Kidney tubule cell (primary cell): ENCODE results near the gene GNG7.
"Not testable (repeated sequence)": the region's sequence is repeated elsewhere in the genome, so short reads cannot be mapped to it uniquely, and the experiment has no call there.

Experiments used
- DNase-seq: peaks from one replicate; pipeline ENCODE4 v3.0.0-alpha.2; 2018; ENCODE audit warnings: low spot score

GNG7 gene

DNA sequence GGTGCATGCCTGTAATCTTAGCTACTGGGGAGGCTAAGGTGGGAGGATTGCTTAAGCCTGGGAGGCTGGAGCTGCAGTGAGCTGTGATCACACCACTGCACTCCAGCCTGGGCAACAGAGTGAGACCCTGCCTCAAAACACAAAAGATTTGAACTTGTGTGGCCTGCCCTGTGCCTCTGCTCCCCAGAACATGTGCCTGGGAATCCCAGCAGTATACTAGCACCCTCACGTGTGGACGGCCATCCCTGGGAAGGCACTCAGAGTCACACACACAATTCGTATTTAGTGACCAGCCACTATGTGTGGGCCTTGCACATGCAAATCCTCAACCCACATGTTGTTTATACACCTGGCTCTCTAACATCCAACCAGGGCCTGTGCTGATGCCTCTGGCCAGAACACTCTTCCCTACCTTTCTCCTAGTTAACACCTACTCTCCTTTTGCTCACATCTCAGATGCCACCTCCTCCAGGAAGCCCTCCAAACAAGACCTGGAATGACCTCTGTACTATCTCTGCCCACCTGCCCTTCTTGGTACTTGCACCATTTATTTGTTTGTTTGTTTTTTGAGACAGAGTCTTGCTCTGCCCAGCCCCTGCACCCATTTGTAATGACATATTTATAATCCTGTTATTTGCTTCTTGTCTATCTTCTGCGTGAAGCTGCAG is 218.9 kb downstream of the GNG7 start:
- DNase-seq, result no peak

DNA sequence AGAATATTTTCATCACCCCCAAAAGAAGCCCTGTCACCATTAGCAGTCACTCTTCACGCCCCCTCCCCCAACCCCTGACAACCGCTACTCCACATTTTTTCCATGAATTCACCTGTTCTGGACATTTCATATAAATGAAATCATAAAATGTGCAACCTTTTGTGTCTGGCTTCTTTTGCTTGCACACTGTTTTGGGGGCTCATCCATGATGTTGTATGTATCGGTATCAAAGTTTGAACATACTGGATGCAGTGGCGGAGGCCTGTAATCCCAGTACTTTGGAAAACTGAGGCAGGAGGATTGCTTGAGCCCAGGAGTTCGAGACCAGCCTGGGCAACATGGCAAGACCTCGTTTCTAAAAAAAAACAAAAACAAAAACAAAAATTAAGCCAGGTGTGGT is 219.4 kb downstream of the GNG7 start:
- no peak for DNase-seq

DNA sequence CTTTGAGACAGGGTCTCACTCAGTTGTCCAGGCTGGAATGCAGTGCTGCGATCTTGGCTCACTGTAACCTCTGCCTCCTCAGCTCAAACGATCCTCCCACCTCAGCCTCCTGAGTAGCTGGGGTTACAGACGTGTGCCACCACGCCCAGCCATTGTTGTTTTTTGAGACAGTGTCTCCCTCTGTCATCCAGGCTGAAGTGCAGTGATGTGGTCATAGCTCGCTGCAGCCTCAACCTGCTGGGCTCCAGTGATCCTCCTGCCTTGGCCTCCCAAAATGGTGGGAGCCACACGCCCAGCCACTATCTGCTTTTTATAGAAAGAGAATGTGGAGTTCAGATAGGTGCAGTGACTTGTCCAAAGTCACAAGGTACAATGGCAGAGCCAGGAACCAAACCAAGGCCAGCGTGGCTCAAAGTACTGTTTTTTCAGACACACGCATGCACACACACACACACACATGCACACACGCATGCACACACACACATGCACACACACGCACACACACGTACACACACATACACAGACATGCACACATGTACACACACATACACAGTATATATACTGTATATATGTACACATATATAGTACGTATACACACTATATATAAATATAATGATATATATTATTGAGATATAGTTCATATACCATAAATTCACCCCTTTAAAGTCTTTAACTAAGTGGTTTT is 220.0 kb downstream of the GNG7 start:
- no peak for DNase-seq

DNA sequence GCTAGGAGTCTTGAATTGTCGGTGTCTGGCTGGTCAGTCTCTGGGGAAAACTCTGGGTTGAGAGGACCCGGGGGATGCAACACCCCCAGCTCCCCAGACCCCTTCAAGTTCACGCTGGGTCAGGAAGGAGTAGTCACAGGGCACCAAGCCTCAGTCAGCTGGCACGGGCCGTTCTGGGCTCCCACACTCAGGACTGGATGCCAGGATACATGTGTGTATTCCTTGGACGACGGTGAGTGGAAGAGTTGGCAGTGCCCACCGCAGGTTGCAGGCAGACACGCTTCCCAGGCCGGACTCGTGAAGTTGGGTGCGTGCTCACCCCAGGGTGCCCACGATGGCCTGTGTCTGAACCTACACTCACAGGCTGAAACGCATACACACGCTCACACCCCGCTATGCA is 221.0 kb downstream of the GNG7 start:
- DNase-seq, result no peak

DNA sequence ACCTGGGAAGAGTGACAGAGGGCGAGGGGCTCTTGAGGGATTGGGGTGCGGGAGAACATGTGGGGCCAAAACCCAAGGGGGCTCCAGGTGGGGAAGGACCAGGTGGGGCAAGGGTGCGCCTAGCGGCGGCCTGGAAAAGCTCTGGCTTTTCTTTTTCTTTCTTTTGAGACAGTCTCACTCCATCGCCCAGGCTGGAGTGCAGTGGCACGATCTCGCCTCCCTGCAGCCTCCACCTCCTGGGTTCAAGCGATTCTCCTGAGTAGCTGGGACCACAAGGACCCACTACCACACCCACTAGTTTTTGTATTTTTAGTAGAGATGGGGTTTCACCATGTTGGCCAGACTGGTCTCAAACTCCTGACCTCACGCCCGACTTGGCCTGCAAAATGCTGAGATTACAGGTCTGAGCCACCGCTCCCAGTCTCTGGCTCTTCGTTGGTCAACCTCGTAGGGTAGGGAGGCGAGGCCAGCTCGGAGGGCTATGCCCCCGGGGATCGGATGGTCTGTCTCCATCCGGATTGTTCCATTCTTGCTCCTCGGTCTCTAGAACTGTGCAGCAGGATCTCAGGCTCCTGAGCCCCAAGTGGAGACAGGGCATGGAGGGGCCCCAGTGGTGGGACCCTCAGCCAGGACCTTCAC is 222.8 kb downstream of the GNG7 start:
- no peak for DNase-seq

DNA sequence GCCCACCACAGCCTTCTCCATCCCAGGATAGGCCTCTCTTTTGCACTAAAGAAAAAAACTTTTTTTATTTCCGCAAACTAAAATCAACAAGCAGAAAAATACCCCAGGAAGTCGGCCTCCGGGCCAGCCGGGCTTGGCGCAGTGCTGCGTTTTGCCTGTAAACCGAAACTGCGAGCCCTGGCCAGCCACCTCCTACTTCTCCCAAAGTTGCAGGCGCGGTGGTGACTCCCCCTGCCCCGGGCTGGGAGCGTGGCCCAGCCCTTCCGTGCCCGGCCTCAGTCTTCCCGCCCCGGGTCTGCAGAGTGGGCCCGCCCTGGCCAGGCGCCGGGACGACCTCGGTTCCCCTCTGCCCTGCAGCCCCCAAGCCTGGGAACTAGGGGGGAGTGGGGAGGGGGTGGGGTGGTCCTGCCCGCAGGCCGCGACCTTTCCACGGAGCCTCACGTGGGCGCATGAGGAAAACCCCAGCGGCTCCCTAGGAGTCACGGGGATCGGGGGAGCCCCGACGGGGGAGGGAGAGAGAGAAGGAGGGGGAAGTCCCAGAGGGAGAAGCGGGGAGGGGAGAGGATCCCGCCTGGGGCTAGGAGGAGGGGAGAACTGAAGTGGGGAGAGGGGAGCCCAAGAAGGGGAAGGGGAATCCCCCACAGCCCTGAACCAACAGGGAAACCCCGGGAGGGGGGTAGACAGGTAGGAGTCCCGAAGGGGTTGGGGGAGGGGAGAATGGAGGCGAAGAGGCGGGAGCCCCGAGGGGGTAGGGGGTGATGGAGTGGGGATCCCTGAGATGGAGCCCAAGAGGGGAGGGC is 223.5 kb downstream of the GNG7 start:
- peak; percentile 81 for DNase-seq

DNA sequence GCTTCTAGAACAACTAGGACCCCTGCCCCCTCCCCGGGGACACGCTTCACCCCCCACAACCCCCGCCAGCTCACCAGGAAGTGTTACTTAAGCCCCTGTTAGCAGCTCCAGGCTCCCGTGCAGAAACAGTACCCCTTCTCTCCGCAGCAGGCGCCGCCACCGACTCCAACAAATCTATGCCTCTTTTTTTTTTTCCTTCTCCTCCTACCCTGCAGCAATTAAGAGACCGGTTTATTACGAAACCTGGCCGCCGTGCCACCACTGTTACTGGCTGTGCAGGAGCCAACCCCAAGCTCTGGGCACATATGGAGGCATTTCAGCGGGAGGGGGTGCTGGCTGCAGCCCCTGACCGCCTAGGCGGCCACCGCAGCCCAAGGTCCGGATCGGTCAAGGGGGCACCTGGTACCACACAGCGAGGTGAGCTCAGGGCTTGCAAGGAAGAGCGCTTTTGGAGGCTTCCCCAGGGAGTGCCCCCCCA is 224.2 kb downstream of the GNG7 start:
- peak; percentile 73 for DNase-seq

DNA sequence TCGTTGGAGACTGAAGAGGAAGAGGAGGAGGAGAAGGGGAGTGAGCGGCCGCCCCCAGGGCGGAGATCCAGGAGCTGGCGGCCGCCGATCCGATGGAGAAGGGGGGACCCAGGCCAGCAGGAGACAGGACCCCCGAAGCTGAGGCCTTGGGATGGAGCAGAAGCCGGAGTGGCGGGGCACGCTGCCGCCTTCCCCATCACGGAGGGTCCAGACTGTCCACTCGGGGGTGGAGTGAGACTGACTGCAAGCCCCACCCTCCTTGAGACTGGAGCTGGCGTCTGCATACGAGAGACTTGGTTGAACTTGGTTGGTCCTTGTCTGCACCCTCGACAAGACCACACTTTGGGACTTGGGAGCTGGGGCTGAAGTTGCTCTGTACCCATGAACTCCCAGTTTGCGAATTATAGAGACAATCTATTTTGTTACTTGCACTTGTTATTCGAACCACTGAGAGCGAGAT is 224.7 kb downstream of the GNG7 start:
- DNase-seq, result peak; percentile 55

DNA sequence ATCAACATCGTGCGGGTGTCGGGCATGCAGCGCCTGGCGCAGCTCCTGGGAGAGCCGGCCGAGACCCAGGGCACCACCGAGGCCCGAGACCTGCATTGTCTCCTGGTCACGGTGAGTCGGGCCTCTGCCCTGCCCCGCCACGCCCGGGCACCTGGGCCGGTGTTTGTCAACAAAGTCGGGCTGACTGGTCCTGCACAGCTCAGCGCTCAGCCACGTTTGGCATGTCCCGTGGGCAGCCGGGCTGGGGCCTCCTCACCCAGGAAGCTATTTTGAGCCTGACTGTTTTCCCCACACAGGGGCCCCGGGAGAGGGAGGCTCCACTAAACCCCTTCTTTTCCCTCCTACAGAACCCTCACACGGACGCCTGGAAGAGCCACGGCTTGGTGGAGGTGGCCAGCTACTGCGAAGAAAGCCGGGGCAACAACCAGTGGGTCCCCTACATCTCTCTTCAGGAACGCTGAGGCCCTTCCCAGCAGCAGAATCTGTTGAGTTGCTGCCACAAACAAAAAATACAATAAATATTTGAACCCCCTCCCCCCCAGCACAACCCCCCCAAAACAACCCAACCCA is 225.3 kb downstream of the GNG7 start:
- peak; percentile 86 for DNase-seq

DNA sequence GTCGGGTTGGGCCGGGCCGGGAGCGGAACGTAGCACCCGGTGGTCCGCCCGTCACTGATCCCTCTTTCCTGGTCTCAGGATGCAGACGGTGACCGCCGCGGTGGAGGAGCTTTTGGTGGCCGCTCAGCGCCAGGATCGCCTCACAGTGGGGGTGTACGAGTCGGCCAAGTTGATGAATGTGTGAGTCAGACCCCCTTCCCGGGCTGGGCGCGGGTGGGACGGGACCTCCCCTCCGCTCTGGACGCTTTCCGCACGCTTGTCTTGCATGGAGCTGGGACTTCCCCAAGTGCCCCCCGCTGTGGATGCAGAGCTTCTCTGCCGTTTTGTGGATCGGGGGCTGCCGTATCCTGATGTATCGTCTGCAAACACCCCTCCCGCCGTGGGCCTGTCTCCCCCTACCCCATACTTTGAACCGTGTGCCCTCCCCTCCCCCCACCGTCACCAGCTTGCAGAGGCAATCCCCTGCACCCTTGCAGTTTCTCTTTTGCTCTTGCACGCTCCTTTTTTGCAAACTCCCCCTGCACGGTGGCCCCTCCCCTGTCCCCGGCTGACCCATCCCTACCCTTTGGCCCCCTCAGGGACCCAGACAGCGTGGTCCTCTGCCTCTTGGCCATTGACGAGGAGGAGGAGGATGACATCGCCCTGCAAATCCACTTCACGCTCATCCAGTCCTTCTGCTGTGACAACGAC is 225.9 kb downstream of the GNG7 start:
- peak; percentile 81 for DNase-seq

DNA sequence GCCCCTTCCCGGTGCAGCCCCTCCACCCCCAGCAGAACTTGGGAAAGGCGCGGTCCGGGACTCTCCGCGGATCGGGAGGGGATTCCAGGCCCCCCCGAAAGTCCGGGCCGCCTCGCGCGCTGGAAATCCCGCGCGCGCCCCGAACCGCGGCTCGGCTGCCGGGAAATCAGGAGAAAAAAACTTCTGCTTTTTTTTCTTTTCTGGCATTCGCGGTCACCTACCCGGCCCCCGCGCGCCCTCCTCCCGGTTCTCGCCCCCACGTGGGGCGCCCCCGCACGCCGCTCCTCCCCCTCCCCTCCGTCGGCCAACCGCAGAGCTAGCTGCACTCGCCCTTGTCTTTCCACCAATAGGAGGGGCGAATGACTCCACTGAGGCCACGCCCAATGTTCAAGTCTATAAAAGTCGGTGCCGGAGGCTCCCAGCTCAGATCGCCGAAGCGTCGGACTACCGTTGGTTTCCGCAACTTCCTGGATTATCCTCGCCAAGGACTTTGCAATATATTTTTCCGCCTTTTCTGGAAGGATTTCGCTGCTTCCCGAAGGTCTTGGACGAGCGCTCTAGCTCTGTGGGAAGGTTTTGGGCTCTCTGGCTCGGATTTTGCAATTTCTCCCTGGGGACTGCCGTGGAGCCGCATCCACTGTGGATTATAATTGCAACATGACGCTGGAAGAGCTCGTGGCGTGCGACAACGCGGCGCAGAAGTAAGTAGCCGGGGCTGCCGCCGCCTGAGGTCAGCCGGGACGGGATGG is 226.6 kb downstream of the GNG7 start, which contains the start of gene GADD45B:
Gene GADD45B (plus strand): TSS at position 426 of the 749 bp plus-strand sequence. CDS start 232 bp downstream, at position 658.
- DNase-seq, result peak; percentile 98

DNA sequence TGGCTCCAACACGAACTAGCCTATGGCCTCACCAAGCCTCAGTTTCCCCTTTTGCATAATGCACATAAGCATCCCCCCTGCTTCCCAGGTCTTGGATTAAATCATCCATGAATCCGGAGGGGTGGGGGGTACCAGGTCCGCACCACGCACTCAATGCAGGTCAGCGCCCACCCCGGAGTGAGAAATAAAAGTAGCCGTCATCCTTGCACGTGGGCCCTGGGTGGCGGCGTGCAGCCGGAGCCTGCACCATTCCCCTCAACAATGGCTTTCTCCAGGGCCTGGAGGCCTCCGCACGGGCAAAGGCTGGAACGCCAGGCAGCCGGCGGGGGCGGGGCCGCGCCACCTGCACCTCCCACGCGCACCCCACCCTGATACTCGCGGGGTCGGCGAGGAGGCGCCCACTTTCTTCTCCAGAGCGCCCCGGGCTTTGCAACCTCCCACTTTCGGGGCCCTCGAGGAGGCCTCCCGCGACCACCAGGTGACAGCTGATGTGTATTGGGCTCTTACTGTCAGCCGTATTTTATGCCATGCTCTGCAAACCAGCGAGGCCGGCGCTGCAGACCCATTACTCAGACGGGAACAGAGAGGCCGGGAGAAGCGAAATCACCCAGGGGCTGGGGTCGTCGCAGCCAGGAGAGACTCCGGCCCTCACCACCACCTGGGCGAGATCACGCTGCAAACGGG is 227.3 kb downstream of the GNG7 start:
- peak; percentile 75 for DNase-seq

DNA sequence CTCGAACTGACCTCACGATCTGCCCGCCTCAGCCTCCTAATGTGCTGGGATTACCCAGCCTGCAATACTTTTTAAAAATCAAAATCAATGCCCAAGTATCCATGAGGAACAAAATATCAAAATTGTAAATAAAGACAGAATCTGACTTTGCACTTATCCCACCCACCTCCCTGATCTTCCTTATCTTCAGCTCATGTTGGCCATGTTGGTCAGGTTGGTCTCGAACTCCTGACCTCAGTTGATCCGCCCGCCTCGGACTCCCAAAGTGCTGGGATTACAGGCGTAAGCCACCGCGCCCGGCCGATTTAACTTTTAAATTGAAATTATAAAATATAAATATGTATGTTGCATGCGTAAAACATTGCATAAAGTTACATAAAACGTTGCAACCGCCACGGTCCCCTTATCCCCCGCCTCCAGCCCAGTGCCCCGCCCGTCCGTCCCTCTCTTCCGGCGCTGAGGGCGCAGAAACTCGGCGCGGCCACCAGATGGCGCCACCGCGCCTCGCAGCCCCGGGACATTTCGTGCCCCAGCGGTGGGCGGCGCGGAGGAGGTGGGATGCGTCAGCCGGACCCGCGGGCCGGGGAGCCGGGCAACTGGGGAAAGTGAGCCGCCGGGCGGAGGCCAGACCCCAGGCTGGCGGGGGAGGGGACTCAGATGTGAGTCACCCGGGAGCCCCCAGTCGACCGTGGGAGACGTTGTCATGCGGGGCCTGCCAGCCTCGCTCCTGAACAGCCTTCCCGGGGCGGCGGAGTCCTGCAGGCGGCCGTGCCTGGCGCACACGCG is 228.1 kb downstream of the GNG7 start:
- DNase-seq, result peak; percentile 91

DNA sequence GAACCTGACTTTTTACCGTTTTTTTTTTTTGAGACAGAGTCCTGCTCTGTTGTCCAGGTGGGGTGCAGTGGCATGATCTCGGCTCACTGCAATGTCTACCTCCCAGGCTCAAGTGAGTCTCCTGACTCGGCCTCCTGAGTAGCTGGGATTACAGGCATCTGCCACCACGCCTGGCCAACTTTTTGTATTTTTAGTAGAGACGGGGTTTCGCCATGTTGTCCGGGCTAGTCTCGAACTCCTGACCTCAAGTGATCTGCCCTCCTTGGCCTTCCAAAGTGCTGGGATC is 232.6 kb downstream of the GNG7 start:
- peak; percentile 38 for DNase-seq

DNA sequence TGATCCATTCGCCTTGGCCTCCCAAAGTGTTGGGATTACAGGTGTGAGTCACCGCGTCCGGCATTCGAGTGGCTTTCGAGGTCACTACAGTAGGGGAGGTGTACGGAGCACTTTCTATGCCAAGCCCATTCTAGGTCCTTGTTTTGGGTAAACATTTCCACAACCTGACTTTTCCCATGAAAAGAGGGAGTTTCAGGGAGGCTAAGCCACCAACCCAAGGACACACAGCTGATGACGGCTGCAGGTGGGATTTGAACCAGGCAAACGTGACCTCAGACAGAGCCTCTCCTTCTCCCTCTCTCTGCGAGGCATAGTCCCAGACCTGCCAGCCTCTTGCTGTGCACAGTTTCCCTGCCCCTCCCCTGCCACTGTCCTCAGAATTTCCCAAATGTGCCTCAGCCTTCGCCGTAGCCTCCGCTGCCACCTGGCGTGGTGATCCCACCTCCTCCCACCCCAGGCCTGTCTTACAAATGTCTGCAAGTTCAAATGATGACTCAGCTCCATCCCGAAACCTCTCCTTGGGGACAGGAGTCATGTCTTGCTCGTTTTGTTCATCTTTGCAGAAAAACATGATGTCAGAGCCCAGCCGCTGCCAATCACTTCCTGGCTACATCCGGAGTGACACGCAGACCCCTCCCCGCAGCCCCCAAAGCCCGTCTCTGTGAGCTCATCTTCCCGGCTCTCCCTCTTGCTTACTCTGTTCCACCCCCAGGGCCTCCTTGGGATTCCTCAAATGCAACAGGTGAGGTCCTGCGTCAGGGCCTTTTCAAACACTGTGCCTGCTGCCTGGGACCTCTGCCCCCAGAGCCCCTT is 233.2 kb downstream of the GNG7 start:
- peak; percentile 86 for DNase-seq

DNA sequence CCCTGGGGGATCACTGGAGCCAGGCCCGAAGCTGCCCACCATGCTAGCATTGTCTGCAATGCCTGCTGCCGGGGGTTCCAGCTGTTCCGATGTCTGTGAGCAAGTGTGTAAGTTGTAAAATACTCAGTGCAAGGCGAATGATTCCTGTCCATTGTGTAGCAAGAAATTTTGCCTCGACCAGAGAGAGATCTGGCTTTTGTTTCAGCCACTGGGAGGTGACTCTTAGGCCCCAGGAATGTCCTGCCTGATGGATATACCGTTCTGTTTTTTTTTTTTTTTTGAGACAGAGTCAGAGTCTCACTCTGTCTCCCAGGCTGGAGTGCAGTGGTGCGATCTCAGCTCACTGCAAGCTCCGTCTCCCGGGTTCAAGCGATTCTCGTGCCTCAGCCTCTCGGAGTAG is 233.9 kb downstream of the GNG7 start:
- no peak for DNase-seq

DNA sequence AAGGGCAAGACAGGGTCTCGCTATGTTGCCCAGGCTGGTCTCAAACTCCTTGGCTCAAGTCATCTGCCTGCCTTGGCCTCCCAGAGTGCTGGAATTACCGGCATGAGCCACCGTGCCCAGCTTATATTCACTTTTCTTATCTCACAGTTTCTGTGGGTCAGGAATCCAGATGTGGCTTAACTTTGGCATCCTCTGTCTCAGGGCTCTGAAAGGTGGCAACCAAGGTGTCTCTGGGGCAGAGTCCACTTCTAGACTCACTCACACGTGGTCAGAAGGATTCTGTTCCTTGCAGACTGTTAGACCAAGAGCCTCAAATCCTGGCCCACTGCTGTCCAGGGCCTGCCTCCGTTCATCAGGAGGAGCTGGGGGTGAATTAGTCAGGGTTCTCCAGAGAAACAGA is 238.1 kb downstream of the GNG7 start:
- DNase-seq, result no peak

DNA sequence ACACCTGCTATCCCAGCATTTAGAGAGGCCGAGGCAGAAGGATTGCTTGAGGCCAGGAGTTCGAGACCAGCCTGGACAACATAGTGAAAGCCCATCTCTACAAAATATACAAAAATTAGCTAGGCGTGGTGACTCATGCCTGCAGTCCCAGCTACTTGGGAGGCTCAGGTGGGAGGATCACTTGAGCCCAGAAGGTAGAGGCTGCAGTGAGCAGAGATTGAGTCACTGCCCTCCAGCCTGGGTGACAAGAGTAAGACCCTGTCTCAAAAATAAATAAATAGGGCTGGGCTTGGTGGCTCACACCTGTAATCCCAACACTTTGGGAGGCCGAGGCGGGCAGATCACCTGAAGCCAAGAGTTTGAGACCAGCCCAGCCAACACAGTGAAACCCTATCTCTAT is 238.8 kb downstream of the GNG7 start:
- DNase-seq, result not testable (repeated sequence)
